Endothelial cell of umbilical vein (primary cell): Measurements from ENCODE around the gene GPHA2. TPM values are rescaled to one million over a fixed set of nuclear protein-coding genes. Genes with fewer than 3 reads are reported as not detected.

Experiments used
- BruUV-seq: library from RNA; stranded (reverse); fragments of 400-500 nt; replicated peaks from 2 replicates; lab custom pipeline; 2021; lab: Mats Ljungman, UMichigan
- CTCF ChIA-PET: fragments of 300-600, 350-600 bp; sonication (Branson Sonifier 250); formaldehyde crosslinking; loops from one replicate; lab custom pipeline; 2021; ENCODE audit warnings: antibody characterized with exemption, inconsistent platforms; lab: Charles Lee
- POLR2A ChIA-PET: fragments of 300-600, 350-600 bp; sonication (Branson Sonifier 250); formaldehyde crosslinking; loops from one replicate; lab custom pipeline; 2021; ENCODE audit warnings: antibody characterized with exemption, inconsistent platforms; lab: Charles Lee
- DNase-seq: peaks from one replicate; pipeline ENCODE4 v3.0.0-alpha.2; 2011; ENCODE audit warnings: low read depth, low spot score
- FAIRE-seq: peaks from 2 replicates; lab custom pipeline; 2011; peaks lifted over from hg19 to GRCh38; lab: Jason Lieb, UNC
- H2AFZ ChIP-seq: 2 replicates; pipeline ENCODE4 v1.6.0; 2012; ENCODE audit warnings: low read depth, low read length, control low read depth, inconsistent platforms
- H3K27ac ChIP-seq: 2 replicates; pipeline ENCODE4 v1.5.1; 2011; ENCODE audit warnings: low read depth, mild to moderate bottlenecking, control low read depth, low read length, moderate library complexity; ENCODE audit not compliant: insufficient read depth
- H3K27me3 ChIP-seq, 2 experiments: 2 replicates each; pipeline versions ENCODE4 v1.6.0 to v1.6.1; 2011; ENCODE audit warnings: low read length in 2 of 2, mixed read lengths in 1 of 2; ENCODE audit not compliant: control insufficient read depth in 2 of 2, insufficient read depth in 2 of 2
- H3K36me3 ChIP-seq, 2 experiments: 2 replicates in 1 of 2; 3 replicates in 1 of 2; pipeline ENCODE4 v1.5.1; 2011; ENCODE audit warnings: low read length in 2 of 2, mild to moderate bottlenecking in 1 of 2, moderate library complexity in 1 of 2; ENCODE audit not compliant: control insufficient read depth in 2 of 2, insufficient read depth in 2 of 2; ENCODE audit errors: extremely low read depth in 1 of 2
- H3K4me1 ChIP-seq: 3 replicates; pipeline ENCODE4 v1.5.1; 2011; ENCODE audit warnings: mild to moderate bottlenecking, low read length; ENCODE audit not compliant: control insufficient read depth, insufficient read depth; ENCODE audit errors: extremely low read depth
- H3K4me2 ChIP-seq: 2 replicates; pipeline ENCODE4 v1.6.1; 2011; ENCODE audit warnings: low read length, control low read depth, mixed read lengths; ENCODE audit not compliant: insufficient read depth
- H3K4me3 ChIP-seq, 3 experiments: fragments of 200-600 bp in 1 of 3; sonication (generic), shearing (Covaris generic) in 1 of 3; replicated peaks in 1 of 3; 2 replicates each; pipeline ENCODE4 v1.5.1; 2011 to 2016; ENCODE audit warnings: control low read depth in 3 of 3, low read length in 3 of 3, mild to moderate bottlenecking in 2 of 3, inconsistent platforms in 1 of 3, low read depth in 1 of 3, moderate library complexity in 1 of 3; ENCODE audit not compliant: insufficient read depth in 1 of 3
- H3K79me2 ChIP-seq: 2 replicates; pipeline ENCODE4 v1.6.0; 2012; ENCODE audit warnings: low read length, inconsistent platforms; ENCODE audit not compliant: control insufficient read depth, insufficient read depth
- H3K9ac ChIP-seq: replicated peaks from 2 replicates; pipeline ENCODE3; 2011; ENCODE audit warnings: low read length, control low read depth; ENCODE audit not compliant: insufficient read depth; ENCODE audit errors: extremely low read depth
- H3K9me1 ChIP-seq: replicated peaks from 3 replicates; pipeline ENCODE4 v1.6.0; 2011; ENCODE audit warnings: mild to moderate bottlenecking, low read length; ENCODE audit not compliant: control insufficient read depth, insufficient read depth; ENCODE audit errors: extremely low read depth
- H3K9me3 ChIP-seq: replicated peaks from 2 replicates; pipeline ENCODE4 v1.5.1; 2012; ENCODE audit warnings: low read length, inconsistent platforms; ENCODE audit not compliant: control insufficient read depth, insufficient read depth
- H4K20me1 ChIP-seq: replicated peaks from 2 replicates; pipeline ENCODE3; 2011; ENCODE audit warnings: mild to moderate bottlenecking, low read length; ENCODE audit not compliant: control insufficient read depth, insufficient read depth; ENCODE audit errors: extremely low read depth
- JUN ChIP-seq: IDR thresholded peaks from 2 replicates; pipeline ENCODE4 v1.6.1; 2011; ENCODE audit warnings: borderline replicate concordance, low read depth; ENCODE audit not compliant: insufficient read length, insufficient read depth
- MAX ChIP-seq: IDR thresholded peaks from 2 replicates; pipeline ENCODE4 v1.6.1; 2011; ENCODE audit not compliant: insufficient read depth, insufficient read length
- MYC ChIP-seq: IDR thresholded peaks from one replicate; pipeline ENCODE4 v1.6.1; 2011; ENCODE audit warnings: mild to moderate bottlenecking, low read depth, low read length
- POLR2AphosphoS5 ChIP-seq: IDR thresholded peaks from 2 replicates; pipeline ENCODE4 v1.6.1; 2012; ENCODE audit warnings: low read depth, mild to moderate bottlenecking, control low read depth, low read length, moderate library complexity; ENCODE audit not compliant: insufficient read depth
- dilution Hi-C: fragments of 300-500 bp; cut with MboI; formaldehyde crosslinking; loops from one replicate; pipeline ENCODE4 v1.15.0; 2019; ENCODE audit warnings: low sequenced_read_pairs; ENCODE audit not compliant: extremely low pct_ligation_motif_present
- intact Hi-C: fragments of 100-400 bp; cut with micrococcal nuclease; formaldehyde crosslinking; loops from one replicate; pipeline ENCODE4 v1.10.0; 2022
- polyA plus RNA-seq, 4 experiments: library from polyadenylated mRNA; depleted of rRNA in 3 of 4; stranded (reverse) in 3 of 4; unstranded in 1 of 4; fragments of >200 nt; gene quantifications; 2 replicates each; pipeline versions ENCODE4 v1.2.1 to v1.2.3, GENCODE V29; 2011 to 2012; ENCODE audit warnings: missing spikeins in 1 of 4
- total RNA-seq: library from RNA; stranded (reverse); gene quantifications from 2 replicates; pipeline ENCODE4 v1.2.3, GENCODE V29; 2021
- TF ChIP-seq, protein P1 (sequence below), 2 donors: IDR thresholded peaks; 1 replicate in 1 of 2; 2 replicates in 1 of 2; pipeline ENCODE4 v1.5.1; 2011; ENCODE audit warnings: low read length in 2 of 2, mild to moderate bottlenecking in 2 of 2, moderate library complexity in 2 of 2, control low read depth in 1 of 2, inconsistent platforms in 1 of 2, low read depth in 1 of 2; ENCODE audit not compliant: insufficient read depth in 1 of 2; ENCODE audit errors: extremely low read depth in 1 of 2

GPHA2 gene
- total and polyA plus RNA-seq, 2 donors (not counting 3 experiments of a cell fraction or from before 2014, with no cell fraction given), result not detected

GRCh38 chr11:64891215-64891848 lies 44.4 kb downstream of the GPHA2 start:
- CTCF ChIA-PET, result interaction anchor here (1.3 to 9.4 kb wide), 3 partner anchors 16 to 104 kb away, joined by 3 to 168 read pairs (median 4); partner anchors contain the start of gene CDC42BPG
- intact Hi-C loops, result no loop called here
- POLR2A ChIA-PET, result no interaction called here

More at GRCh38 chr11:64891215-64891848, 44.4 kb downstream of the GPHA2 start:
- TF ChIP-seq MAX (no peak), MYC (no peak), JUN (no peak), POLR2AphosphoS5 (no peak)
- TF ChIP-seq, protein P1, sequence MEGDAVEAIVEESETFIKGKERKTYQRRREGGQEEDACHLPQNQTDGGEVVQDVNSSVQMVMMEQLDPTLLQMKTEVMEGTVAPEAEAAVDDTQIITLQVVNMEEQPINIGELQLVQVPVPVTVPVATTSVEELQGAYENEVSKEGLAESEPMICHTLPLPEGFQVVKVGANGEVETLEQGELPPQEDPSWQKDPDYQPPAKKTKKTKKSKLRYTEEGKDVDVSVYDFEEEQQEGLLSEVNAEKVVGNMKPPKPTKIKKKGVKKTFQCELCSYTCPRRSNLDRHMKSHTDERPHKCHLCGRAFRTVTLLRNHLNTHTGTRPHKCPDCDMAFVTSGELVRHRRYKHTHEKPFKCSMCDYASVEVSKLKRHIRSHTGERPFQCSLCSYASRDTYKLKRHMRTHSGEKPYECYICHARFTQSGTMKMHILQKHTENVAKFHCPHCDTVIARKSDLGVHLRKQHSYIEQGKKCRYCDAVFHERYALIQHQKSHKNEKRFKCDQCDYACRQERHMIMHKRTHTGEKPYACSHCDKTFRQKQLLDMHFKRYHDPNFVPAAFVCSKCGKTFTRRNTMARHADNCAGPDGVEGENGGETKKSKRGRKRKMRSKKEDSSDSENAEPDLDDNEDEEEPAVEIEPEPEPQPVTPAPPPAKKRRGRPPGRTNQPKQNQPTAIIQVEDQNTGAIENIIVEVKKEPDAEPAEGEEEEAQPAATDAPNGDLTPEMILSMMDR (IDR thresholded peaks at IDR 0.05; ENCODE audit: extremely low read depth in 1 of 2, insufficient read depth in 1 of 2, low read depth in 1 of 2, low read length in 2 of 2), result no peak
- DNase-seq (no peak), FAIRE-seq (no peak)
- H3K4me1 ChIP-seq, result peaks cover 3% of the 10 kb centered on the region
- H3K27ac ChIP-seq, result no peak overlapping the region
- no TSS peak for BruUV-seq
- H2AFZ ChIP-seq, result no peak overlapping the region
- H3K4me3 ChIP-seq, result no peak overlapping the region
- no peaks in the 10 kb centered on the region for H3K79me2 ChIP-seq
- no peaks in the 10 kb centered on the region for H4K20me1 ChIP-seq
- no peaks in the 10 kb centered on the region for H3K9me1 ChIP-seq
- H3K27me3 ChIP-seq, result no peaks in the 10 kb centered on the region
- no peaks in the 10 kb centered on the region for H3K9me3 ChIP-seq
- H3K4me2 ChIP-seq, result no peak overlapping the region
- H3K9ac ChIP-seq, result no peak overlapping the region
- H3K36me3 ChIP-seq, result peaks cover 0 to 4% of the 10 kb centered on the region in 2 experiments
- dilution Hi-C loops, result loop anchor here (10.0 kb wide), 1 partner anchor 47 kb away; the partner anchor contains the start of gene CDC42BPG
